CD8-positive, alpha-beta memory T cell (primary cell): ENCODE measurements around the gene ATP13A3. TPM values are rescaled to one million over a fixed set of nuclear protein-coding genes. Genes with fewer than 3 reads are reported as not detected.

Experiments
- CTCF ChIA-PET: fragments of 350-600 bp; sonication (Branson Sonifier 250); formaldehyde crosslinking; loops from one replicate; lab custom pipeline; 2021; ENCODE audit warnings: antibody characterized with exemption; lab: Charles Lee
- POLR2A ChIA-PET: fragments of 350-600 bp; sonication (Branson Sonifier 250); formaldehyde crosslinking; loops from one replicate; lab custom pipeline; 2021; ENCODE audit warnings: antibody characterized with exemption; lab: Charles Lee
- DNase-seq, 5 donors: peaks; one replicate each; pipeline versions ENCODE4 v3.0.0 to v3.0.0-alpha.2; 2020 to 2022; ENCODE audit warnings: mixed read lengths in 1 of 5
- H3K27ac ChIP-seq: one replicate; pipeline ENCODE4 v1.7.0; 2013; ENCODE audit warnings: low read depth, mild to moderate bottlenecking, low read length, moderate library complexity
- H3K27me3 ChIP-seq: 2 replicates; pipeline ENCODE4 v1.7.0; 2013; ENCODE audit warnings: low read length, mild to moderate bottlenecking; ENCODE audit not compliant: insufficient read depth, poor library complexity, severe bottlenecking
- H3K36me3 ChIP-seq: 2 replicates; pipeline ENCODE4 v1.7.0; 2013; ENCODE audit warnings: mild to moderate bottlenecking, low read length, moderate library complexity; ENCODE audit not compliant: insufficient read depth
- H3K4me1 ChIP-seq: 2 replicates; pipeline ENCODE4 v1.7.0; 2013; ENCODE audit warnings: mild to moderate bottlenecking, low read length, moderate library complexity; ENCODE audit not compliant: insufficient read depth
- H3K4me3 ChIP-seq: 2 replicates; pipeline ENCODE4 v1.7.0; 2013; ENCODE audit warnings: mild to moderate bottlenecking, low read length
- H3K9me3 ChIP-seq: 2 replicates; pipeline ENCODE4 v1.7.0; 2013; ENCODE audit warnings: mild to moderate bottlenecking, low read length
- H3K27ac Mint-ChIP-seq, 8 donors: one replicate each; pipeline ENCODE4 v1.8.0; 2020 to 2021; ENCODE audit warnings: mixed read lengths in 8 of 8, mild to moderate bottlenecking in 6 of 8, inconsistent platforms in 3 of 8, moderate library complexity in 3 of 8
- H3K27me3 Mint-ChIP-seq, 2 donors: one replicate each; pipeline ENCODE4 v1.8.0; 2020 to 2021; ENCODE audit warnings: mixed read lengths in 2 of 2, mild to moderate bottlenecking in 1 of 2, moderate library complexity in 1 of 2
- H3K36me3 Mint-ChIP-seq, 3 donors: one replicate each; pipeline ENCODE4 v1.8.0; 2020 to 2021; ENCODE audit warnings: mixed read lengths in 3 of 3, inconsistent platforms in 1 of 3, mild to moderate bottlenecking in 1 of 3
- H3K4me1 Mint-ChIP-seq, 3 donors: one replicate each; pipeline ENCODE4 v1.8.0; 2020 to 2021; ENCODE audit warnings: mixed read lengths in 3 of 3, inconsistent platforms in 1 of 3, mild to moderate bottlenecking in 1 of 3
- H3K4me3 Mint-ChIP-seq, 7 donors: one replicate each; pipeline ENCODE4 v1.8.0; 2020 to 2021; ENCODE audit warnings: mixed read lengths in 7 of 7, mild to moderate bottlenecking in 6 of 7, moderate library complexity in 4 of 7, inconsistent platforms in 2 of 7
- H3K9me3 Mint-ChIP-seq, 5 donors: one replicate each; pipeline ENCODE4 v1.8.0; 2020 to 2022; ENCODE audit warnings: mixed read lengths in 5 of 5, mild to moderate bottlenecking in 3 of 5, moderate library complexity in 2 of 5, inconsistent platforms in 1 of 5
- polyA plus RNA-seq: library from polyadenylated mRNA; unstranded; fragments of 300-500 nt; fragmentation: Illumina TruSeq; gene quantifications from one replicate; pipeline ENCODE4 v1.2.3, GENCODE V29; 2021
- total RNA-seq, 2 experiments: library from RNA; stranded (reverse); gene quantifications; one replicate each; pipeline ENCODE4 v1.2.3, GENCODE V29; 2021

ATP13A3 gene
- total and polyA plus RNA-seq, 3 experiments from 2014 or later: 10.5 to 165 (median 144) TPM

GRCh38 chr3:194447657-194448056 lies 39.1 kb downstream of the ATP13A3 start:
- H3K36me3 ChIP-seq: peaks cover 17% of the 10 kb centered on the region
- H3K4me3 ChIP-seq: no peak overlapping the region
- H3K9me3 ChIP-seq: no peaks in the 10 kb centered on the region
- Mint-ChIP-seq H3K27ac (no peak overlapping the region), H3K27me3 (no peaks in the 10 kb centered on the region), H3K36me3 (peaks cover 10 to 80% (median 44%) of the 10 kb centered on the region in 3 donors), H3K4me1 (peaks cover 3 to 18% (median 6%) of the 10 kb centered on the region in 3 donors), H3K9me3 (no peaks in the 10 kb centered on the region), H3K4me3 (no peak overlapping the region)
- ChIA-PET CTCF (no interaction called here), POLR2A (no interaction called here)
- no peak overlapping the region for H3K27ac ChIP-seq
- DNase-seq: no peak
- no peaks in the 10 kb centered on the region for H3K4me1 ChIP-seq
- no peaks in the 10 kb centered on the region for H3K27me3 ChIP-seq

- no peak for DNase-seq
- H3K36me3 Mint-ChIP-seq: peaks cover 10 to 80% (median 43%) of the 10 kb centered on the region in 3 donors
- Histone ChIP-seq H3K27me3 (no peaks in the 10 kb centered on the region), H3K4me3 (no peak overlapping the region), H3K4me1 (no peaks in the 10 kb centered on the region), H3K36me3 (peaks cover 17% of the 10 kb centered on the region), H3K27ac (no peak overlapping the region), H3K9me3 (no peaks in the 10 kb centered on the region)
- CTCF ChIA-PET: no interaction called here
- peaks cover 3 to 18% (median 6%) of the 10 kb centered on the region in 3 donors for H3K4me1 Mint-ChIP-seq
- H3K27ac Mint-ChIP-seq: peak overlapping the region in 4 of 8 donors; percentile 27 to 73 (median 52)
- H3K9me3 Mint-ChIP-seq: no peaks in the 10 kb centered on the region
- no peak overlapping the region for H3K4me3 Mint-ChIP-seq
- H3K27me3 Mint-ChIP-seq: no peaks in the 10 kb centered on the region
- POLR2A ChIA-PET: no interaction called here
These were observed 39.6 kb downstream of the ATP13A3 start for GRCh38 chr3:194447161-194447560.

GRCh38 chr3:194446754-194447153 lies 40.0 kb downstream of the ATP13A3 start:
- Mint-ChIP-seq H3K27ac (no peak overlapping the region), H3K4me1 (peaks cover 3 to 18% (median 6%) of the 10 kb centered on the region in 3 donors), H3K36me3 (peaks cover 9 to 81% (median 43%) of the 10 kb centered on the region in 3 donors), H3K9me3 (no peaks in the 10 kb centered on the region), H3K4me3 (no peak overlapping the region), H3K27me3 (no peaks in the 10 kb centered on the region)
- Histone ChIP-seq H3K36me3 (peaks cover 17% of the 10 kb centered on the region), H3K27me3 (no peaks in the 10 kb centered on the region), H3K4me3 (no peak overlapping the region), H3K27ac (no peak overlapping the region), H3K4me1 (no peaks in the 10 kb centered on the region), H3K9me3 (no peaks in the 10 kb centered on the region)
- ChIA-PET POLR2A (no interaction called here), CTCF (no interaction called here)
- DNase-seq: no peak

- H3K27me3 Mint-ChIP-seq: no peaks in the 10 kb centered on the region
- H3K4me3 Mint-ChIP-seq: no peak overlapping the region
- no peaks in the 10 kb centered on the region for H3K27me3 ChIP-seq
- H3K27ac Mint-ChIP-seq: no peak overlapping the region
- no peak overlapping the region for H3K4me3 ChIP-seq
- ChIA-PET CTCF (interaction anchor here (1.2 kb wide), 1 partner anchor 10 kb away, joined by 3 read pairs; no protein-coding TSS in a partner anchor), POLR2A (no interaction called here)
- H3K4me1 Mint-ChIP-seq: peaks cover 3 to 18% (median 6%) of the 10 kb centered on the region in 3 donors
- peaks cover 17% of the 10 kb centered on the region for H3K36me3 ChIP-seq
- H3K36me3 Mint-ChIP-seq: peaks cover 5 to 81% (median 39%) of the 10 kb centered on the region in 3 donors
- H3K9me3 Mint-ChIP-seq: no peaks in the 10 kb centered on the region
- no peak for DNase-seq
- H3K4me1 ChIP-seq: no peaks in the 10 kb centered on the region
- no peak overlapping the region for H3K27ac ChIP-seq
- H3K9me3 ChIP-seq: no peaks in the 10 kb centered on the region
These were observed 40.6 kb downstream of the ATP13A3 start for GRCh38 chr3:194446172-194446571.

GRCh38 chr3:194443901-194444300 lies 42.9 kb downstream of the ATP13A3 start:
- H3K4me3 Mint-ChIP-seq: no peak overlapping the region
- H3K9me3 ChIP-seq: no peaks in the 10 kb centered on the region
- no peak overlapping the region for H3K27ac ChIP-seq
- H3K27me3 Mint-ChIP-seq: no peaks in the 10 kb centered on the region
- H3K4me3 ChIP-seq: no peak overlapping the region
- H3K36me3 Mint-ChIP-seq: peaks cover under 1 to 84% (median 35%) of the 10 kb centered on the region in 3 donors
- ChIA-PET POLR2A (no interaction called here), CTCF (no interaction called here)
- no peaks in the 10 kb centered on the region for H3K9me3 Mint-ChIP-seq
- no peak overlapping the region for H3K27ac Mint-ChIP-seq
- peaks cover 14% of the 10 kb centered on the region for H3K36me3 ChIP-seq
- DNase-seq: no peak
- H3K27me3 ChIP-seq: no peaks in the 10 kb centered on the region
- H3K4me1 Mint-ChIP-seq: peaks cover 7 to 33% (median 8%) of the 10 kb centered on the region in 3 donors
- no peaks in the 10 kb centered on the region for H3K4me1 ChIP-seq

- Mint-ChIP-seq H3K9me3 (no peaks in the 10 kb centered on the region), H3K4me3 (no peak overlapping the region), H3K36me3 (peaks cover 6 to 88% (median 36%) of the 10 kb centered on the region in 3 donors), H3K27me3 (no peaks in the 10 kb centered on the region), H3K27ac (peak overlapping the region in 3 of 8 donors; percentile 2 to 22 (median 10)), H3K4me1 (peaks cover 3 to 31% (median 10%) of the 10 kb centered on the region in 3 donors)
- no peak for DNase-seq
- no peaks in the 10 kb centered on the region for H3K27me3 ChIP-seq
- no peak overlapping the region for H3K27ac ChIP-seq
- H3K4me3 ChIP-seq: no peak overlapping the region
- peaks cover 24% of the 10 kb centered on the region for H3K36me3 ChIP-seq
- ChIA-PET POLR2A (no interaction called here), CTCF (no interaction called here)
- H3K9me3 ChIP-seq: no peaks in the 10 kb centered on the region
- H3K4me1 ChIP-seq: no peaks in the 10 kb centered on the region
These were observed 46.0 kb downstream of the ATP13A3 start for GRCh38 chr3:194440756-194441155.

GRCh38 chr3:194439881-194440550 lies 46.8 kb downstream of the ATP13A3 start:
- Mint-ChIP-seq H3K4me3 (no peak overlapping the region), H3K4me1 (peaks cover 3 to 26% (median 10%) of the 10 kb centered on the region in 3 donors), H3K36me3 (peaks cover 10 to 88% (median 38%) of the 10 kb centered on the region in 3 donors), H3K9me3 (no peaks in the 10 kb centered on the region), H3K27me3 (no peaks in the 10 kb centered on the region), H3K27ac (peak overlapping the region in 4 of 8 donors; percentile 20 to 89 (median 42))
- no peak overlapping the region for H3K27ac ChIP-seq
- CTCF ChIA-PET: no interaction called here
- H3K36me3 ChIP-seq: peaks cover 28% of the 10 kb centered on the region
- no peak for DNase-seq
- no peaks in the 10 kb centered on the region for H3K4me1 ChIP-seq
- no peak overlapping the region for H3K4me3 ChIP-seq
- no peaks in the 10 kb centered on the region for H3K9me3 ChIP-seq
- H3K27me3 ChIP-seq: no peaks in the 10 kb centered on the region
- POLR2A ChIA-PET: no interaction called here

- Histone ChIP-seq H3K27me3 (no peaks in the 10 kb centered on the region), H3K36me3 (peaks cover 49% of the 10 kb centered on the region), H3K9me3 (no peaks in the 10 kb centered on the region), H3K27ac (no peak overlapping the region), H3K4me3 (no peak overlapping the region), H3K4me1 (no peaks in the 10 kb centered on the region)
- POLR2A ChIA-PET: no interaction called here
- H3K36me3 Mint-ChIP-seq: peaks cover 10 to 89% (median 28%) of the 10 kb centered on the region in 3 donors
- no peak overlapping the region for H3K4me3 Mint-ChIP-seq
- DNase-seq: no peak
- CTCF ChIA-PET: no interaction called here
- no peaks in the 10 kb centered on the region for H3K9me3 Mint-ChIP-seq
- H3K27me3 Mint-ChIP-seq: no peaks in the 10 kb centered on the region
- H3K4me1 Mint-ChIP-seq: peaks cover 3 to 12% (median 10%) of the 10 kb centered on the region in 3 donors
- H3K27ac Mint-ChIP-seq: no peak overlapping the region
These were observed 52.3 kb downstream of the ATP13A3 start for GRCh38 chr3:194434503-194434902.
